H1 (cell line): ENCODE measurements around the gene BEST1. TPM values are rescaled to one million over a fixed set of nuclear protein-coding genes. Genes with fewer than 3 reads are reported as not detected.

Experiments
- CHD7 ChIP-seq: fragments of 300-600 bp; sonication (generic); IDR thresholded peaks from 2 replicates; pipeline ENCODE4 v1.7.1; 2012; ENCODE audit warnings: low read length, moderate library complexity, mild to moderate bottlenecking, inconsistent platforms; ENCODE audit not compliant: insufficient replicate concordance
- polyA plus RNA-seq, 7 experiments: library from polyadenylated mRNA; depleted of rRNA in 3 of 7; stranded (reverse) in 5 of 7; unstranded in 2 of 7; fragments of >200 nt in 5 of 7; fragments of 200-250 nt in 2 of 7; gene quantifications; 1 replicate in 5 of 7; 2 replicates in 1 of 7; 4 replicates in 1 of 7; pipeline versions ENCODE4 v1.2.1 to v1.2.3, GENCODE V29; 2011 to 2013; ENCODE audit warnings: missing spikeins in 2 of 7, mixed read lengths in 2 of 7
- total RNA-seq: library from RNA; stranded (reverse); fragmentation: NEBNext Ultra II Directional; extraction: Animal tissue kit (Norgen Biotek cat#: 25700); gene quantifications from 2 replicates; pipeline ENCODE4 v1.2.1, GENCODE V29; 2021

BEST1 gene
- total and polyA plus RNA-seq, 2 of the 8 experiments (the other 6 are each of a cell fraction or from before 2014, with no cell fraction given): 0.22 to 0.62 TPM

GRCh38 chr11:61960532-61960931 lies 10.4 kb downstream of the BEST1 start (continued):
- no peak for TF ChIP-seq CHD7
